GM18511 (cell line): ENCODE measurements around the gene POGK.

ENCODE experiments used
- ATAC-seq: cut with Tn5 transposase; IDR thresholded peaks from one replicate; pipeline ENCODE4 v1.9.1; 2021; ENCODE audit warnings: mild to moderate bottlenecking, moderate library complexity; ENCODE audit not compliant: unreplicated experiment

Gene POGK

DNA sequence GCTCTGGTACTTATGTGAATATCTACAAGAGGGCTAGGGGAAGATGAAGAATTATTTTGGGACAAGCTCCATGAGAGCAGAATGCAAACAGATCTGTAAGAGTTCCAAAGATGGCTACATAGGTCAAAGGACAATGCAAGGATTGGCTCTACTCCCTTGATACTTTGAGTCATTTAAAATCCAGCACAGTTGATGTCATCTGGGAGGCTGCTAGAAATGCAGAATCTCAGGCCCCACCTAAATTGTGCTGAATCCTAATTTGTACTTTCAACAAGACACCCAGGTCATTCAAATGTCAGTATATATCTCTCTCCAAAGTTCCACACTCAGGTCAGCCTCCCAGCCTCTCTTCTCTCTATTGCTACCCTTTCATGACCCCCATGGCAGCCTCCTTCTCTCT lies 60.5 kb downstream of the POGK start:
- no peak for ATAC-seq

DNA sequence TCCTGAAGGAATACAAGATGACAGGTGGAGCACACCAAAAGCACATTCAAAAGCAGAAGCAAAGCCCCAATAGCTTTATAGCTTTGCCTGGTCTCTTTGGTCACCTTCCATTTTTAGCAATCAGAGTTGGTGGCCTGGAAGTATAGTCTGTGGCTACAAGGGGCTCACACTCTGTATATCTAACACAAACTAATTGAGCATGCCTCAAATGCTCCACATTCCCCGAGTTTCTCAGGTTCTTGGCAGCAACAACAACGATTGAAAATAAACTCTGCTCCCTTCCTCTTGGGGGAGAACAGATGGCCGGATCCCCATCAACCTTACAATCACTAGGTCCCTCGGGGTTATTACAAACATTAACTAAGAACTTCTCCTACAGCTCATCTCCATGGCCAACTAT lies 61.7 kb downstream of the POGK start:
- no peak for ATAC-seq

GRCh38 chr1:166902279-166902678 lies 63.0 kb downstream of the POGK start:
- ATAC-seq: no peak

- ATAC-seq: no peak
Observed at GRCh38 chr1:166903232-166903631, 64.0 kb downstream of the POGK start.

DNA sequence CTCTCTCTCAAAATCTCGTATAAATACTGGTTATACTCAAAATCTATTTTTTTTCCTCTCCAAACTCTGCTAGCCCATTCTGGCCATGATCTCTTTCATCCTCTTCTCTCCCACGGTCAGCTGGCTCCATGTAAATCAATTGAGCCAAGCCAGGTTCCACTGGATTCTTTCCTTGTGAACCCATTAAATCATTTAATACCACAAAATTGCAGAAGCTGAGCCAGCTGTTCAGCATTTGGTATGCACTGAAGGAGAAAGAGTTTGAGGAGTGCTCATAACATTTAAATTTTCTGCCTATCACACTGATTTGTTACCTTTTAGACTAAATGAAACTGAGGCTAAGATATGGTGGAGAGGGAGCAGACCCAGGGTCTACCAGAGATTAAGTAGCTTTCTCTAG lies 65.9 kb downstream of the POGK start:
- no peak for ATAC-seq

DNA sequence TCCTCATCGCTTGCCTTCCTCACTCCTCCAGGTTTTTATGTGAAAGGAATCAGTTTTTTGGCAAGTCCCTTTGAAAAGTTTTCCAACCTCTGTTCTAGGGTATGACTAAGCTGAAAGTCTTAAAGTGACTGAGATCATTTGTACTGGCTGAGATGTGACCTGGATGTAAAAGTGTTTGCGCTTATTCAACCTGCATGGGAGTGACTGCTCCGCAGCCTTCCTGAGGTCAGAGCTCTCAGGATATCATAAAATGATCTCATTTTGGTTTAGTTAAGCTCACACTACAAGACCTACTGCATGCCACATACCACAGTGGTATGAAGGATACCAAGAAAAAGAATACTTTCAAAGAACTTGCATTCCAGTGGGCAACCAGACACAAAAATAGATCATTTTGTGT lies 66.6 kb downstream of the POGK start:
- ATAC-seq: no peak
